Neuron (in vitro differentiated cells): ENCODE measurements around the gene HBQ1.
"Not testable (repeated sequence)": the region's sequence is repeated elsewhere in the genome, so short reads cannot be mapped to it uniquely, and the experiment has no call there.

Source experiments
- H2AFZ ChIP-seq: one replicate; pipeline ENCODE4 v1.6.1; 2013; ENCODE audit warnings: low read depth, mild to moderate bottlenecking, inconsistent platforms, low read length, moderate library complexity
- H3K27me3 ChIP-seq: one replicate; pipeline ENCODE4 v1.6.1; 2013; ENCODE audit warnings: low read length; ENCODE audit not compliant: insufficient read depth
- H3K36me3 ChIP-seq: one replicate; pipeline ENCODE4 v1.6.1; 2013; ENCODE audit warnings: low read length; ENCODE audit not compliant: insufficient read depth
- H3K4me1 ChIP-seq: one replicate; pipeline ENCODE4 v1.6.1; 2013; ENCODE audit warnings: low read length; ENCODE audit not compliant: insufficient read depth
- H3K4me3 ChIP-seq: 2 replicates; pipeline ENCODE4 v1.5.1; 2013; ENCODE audit warnings: mild to moderate bottlenecking, low read length, moderate library complexity
- H3K9me3 ChIP-seq: one replicate; pipeline ENCODE4 v1.6.1; 2013; ENCODE audit warnings: low read length

HBQ1 gene

GRCh38 chr16:173928-174769 is 6.1 kb upstream of the HBQ1 start:
- not testable (repeated sequence) for H3K9me3 ChIP-seq, H3K36me3 ChIP-seq, H3K4me1 ChIP-seq, H3K4me3 ChIP-seq, H2AFZ ChIP-seq
- H3K27me3 ChIP-seq, result peaks cover 55% of the 10 kb centered on the region

GRCh38 chr16:175011-175949 is 5.0 kb upstream of the HBQ1 start:
- H3K36me3 ChIP-seq, result no peaks in the 10 kb centered on the region
- H3K27me3 ChIP-seq, result peaks cover 48% of the 10 kb centered on the region
- no peak overlapping the region for H3K4me3 ChIP-seq
- H2AFZ ChIP-seq, result no peak overlapping the region
- H3K9me3 ChIP-seq, result no peaks in the 10 kb centered on the region
- H3K4me1 ChIP-seq, result peaks cover 3% of the 10 kb centered on the region

GRCh38 chr16:176006-176405 is 4.3 kb upstream of the HBQ1 start:
- not testable (repeated sequence) for H2AFZ ChIP-seq, H3K9me3 ChIP-seq, H3K4me3 ChIP-seq, H3K36me3 ChIP-seq, H3K4me1 ChIP-seq
- peaks cover 43% of the 10 kb centered on the region for H3K27me3 ChIP-seq

- H3K4me3 ChIP-seq, H2AFZ ChIP-seq, H3K36me3 ChIP-seq, H3K9me3 ChIP-seq, H3K4me1 ChIP-seq: not testable (repeated sequence)
- H3K27me3 ChIP-seq, result peaks cover 38% of the 10 kb centered on the region
Observed at GRCh38 chr16:176477-177382, 3.5 kb upstream of the HBQ1 start, which contains the start of gene HBA1. HBA1 (plus strand) TSS chr16:176680; CDS start chr16:176717, 37 bp downstream.

DNA sequence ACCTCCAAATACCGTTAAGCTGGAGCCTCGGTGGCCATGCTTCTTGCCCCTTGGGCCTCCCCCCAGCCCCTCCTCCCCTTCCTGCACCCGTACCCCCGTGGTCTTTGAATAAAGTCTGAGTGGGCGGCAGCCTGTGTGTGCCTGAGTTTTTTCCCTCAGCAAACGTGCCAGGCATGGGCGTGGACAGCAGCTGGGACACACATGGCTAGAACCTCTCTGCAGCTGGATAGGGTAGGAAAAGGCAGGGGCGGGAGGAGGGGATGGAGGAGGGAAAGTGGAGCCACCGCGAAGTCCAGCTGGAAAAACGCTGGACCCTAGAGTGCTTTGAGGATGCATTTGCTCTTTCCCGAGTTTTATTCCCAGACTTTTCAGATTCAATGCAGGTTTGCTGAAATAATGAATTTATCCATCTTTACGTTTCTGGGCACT is 2.9 kb upstream of the HBQ1 start:
- Histone ChIP-seq H2AFZ (no peak overlapping the region), H3K9me3 (no peaks in the 10 kb centered on the region), H3K27me3 (peaks cover 37% of the 10 kb centered on the region), H3K4me1 (peaks cover 8% of the 10 kb centered on the region), H3K4me3 (no peak overlapping the region), H3K36me3 (no peaks in the 10 kb centered on the region)

DNA sequence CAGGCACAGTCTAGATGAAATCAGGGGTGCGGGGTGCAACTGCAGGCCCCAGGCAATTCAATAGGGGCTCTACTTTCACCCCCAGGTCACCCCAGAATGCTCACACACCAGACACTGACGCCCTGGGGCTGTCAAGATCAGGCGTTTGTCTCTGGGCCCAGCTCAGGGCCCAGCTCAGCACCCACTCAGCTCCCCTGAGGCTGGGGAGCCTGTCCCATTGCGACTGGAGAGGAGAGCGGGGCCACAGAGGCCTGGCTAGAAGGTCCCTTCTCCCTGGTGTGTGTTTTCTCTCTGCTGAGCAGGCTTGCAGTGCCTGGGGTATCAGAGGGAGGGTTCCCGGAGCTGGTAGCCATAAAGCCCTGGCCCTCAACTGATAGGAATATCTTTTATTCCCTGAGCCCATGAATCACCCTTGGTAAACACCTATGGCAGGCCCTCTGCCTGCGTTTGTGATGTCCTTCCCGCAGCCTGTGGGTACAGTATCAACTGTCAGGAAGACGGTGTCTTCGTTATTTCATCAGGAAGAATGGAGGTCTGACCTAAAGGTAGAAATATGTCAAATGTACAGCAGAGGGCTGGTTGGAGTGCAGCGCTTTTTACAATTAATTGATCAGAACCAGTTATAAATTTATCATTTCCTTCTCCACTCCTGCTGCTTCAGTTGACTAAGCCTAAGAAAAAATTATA is 2.1 kb upstream of the HBQ1 start:
- Histone ChIP-seq H3K27me3 (peaks cover 36% of the 10 kb centered on the region), H2AFZ (no peak overlapping the region), H3K9me3 (no peaks in the 10 kb centered on the region), H3K4me3 (no peak overlapping the region), H3K36me3 (peaks cover 3% of the 10 kb centered on the region), H3K4me1 (peaks cover 8% of the 10 kb centered on the region)

GRCh38 chr16:178668-179015 is 1.6 kb upstream of the HBQ1 start:
- Histone ChIP-seq H3K27me3 (peaks cover 32% of the 10 kb centered on the region), H3K4me1 (peaks cover 8% of the 10 kb centered on the region), H2AFZ (no peak overlapping the region), H3K4me3 (no peak overlapping the region), H3K9me3 (no peaks in the 10 kb centered on the region), H3K36me3 (peaks cover 4% of the 10 kb centered on the region)

DNA sequence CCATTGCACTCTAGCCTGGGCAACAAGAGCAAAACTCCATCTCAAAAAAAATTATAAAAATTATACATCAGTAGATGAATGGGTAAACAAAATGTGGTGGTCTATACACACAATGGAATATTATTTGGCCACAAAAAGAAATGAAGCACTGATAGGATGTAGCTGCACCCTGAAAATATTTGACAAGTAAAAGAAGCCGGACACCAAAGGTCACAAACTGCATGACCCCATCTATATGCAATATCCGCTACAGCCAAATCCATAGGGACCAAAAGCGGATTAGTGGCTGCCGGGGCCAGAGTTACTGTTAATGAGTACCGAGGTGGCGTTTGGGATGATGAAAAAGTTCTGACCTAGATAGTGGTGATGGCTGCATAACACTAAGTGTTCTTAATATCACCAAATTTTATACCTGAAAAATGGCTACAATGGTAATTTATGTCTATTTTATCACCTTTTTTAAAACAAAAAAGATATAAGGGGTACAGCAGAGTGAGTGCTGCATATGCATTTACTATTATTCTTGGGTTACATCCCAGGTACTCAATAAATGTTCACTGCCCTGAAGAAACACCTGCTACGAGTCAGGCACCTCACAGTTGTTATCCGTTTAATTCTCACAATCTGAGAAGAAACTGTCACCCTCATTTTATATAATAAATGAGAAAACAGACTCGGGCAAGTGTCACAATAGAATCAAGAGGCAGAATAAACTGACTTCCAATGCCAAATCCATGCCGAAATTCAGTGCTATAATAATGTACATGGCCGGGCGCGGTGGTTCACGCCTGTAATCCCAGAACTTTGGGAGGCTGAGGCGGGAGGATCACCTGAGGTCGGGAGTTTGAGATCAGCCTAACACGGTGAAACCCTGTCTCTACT is 807 bp upstream of the HBQ1 start:
- Histone ChIP-seq H3K4me3 (no peak overlapping the region), H3K36me3 (peaks cover 6% of the 10 kb centered on the region), H3K27me3 (peaks cover 30% of the 10 kb centered on the region), H3K4me1 (peaks cover 8% of the 10 kb centered on the region), H2AFZ (no peak overlapping the region), H3K9me3 (no peaks in the 10 kb centered on the region)

DNA sequence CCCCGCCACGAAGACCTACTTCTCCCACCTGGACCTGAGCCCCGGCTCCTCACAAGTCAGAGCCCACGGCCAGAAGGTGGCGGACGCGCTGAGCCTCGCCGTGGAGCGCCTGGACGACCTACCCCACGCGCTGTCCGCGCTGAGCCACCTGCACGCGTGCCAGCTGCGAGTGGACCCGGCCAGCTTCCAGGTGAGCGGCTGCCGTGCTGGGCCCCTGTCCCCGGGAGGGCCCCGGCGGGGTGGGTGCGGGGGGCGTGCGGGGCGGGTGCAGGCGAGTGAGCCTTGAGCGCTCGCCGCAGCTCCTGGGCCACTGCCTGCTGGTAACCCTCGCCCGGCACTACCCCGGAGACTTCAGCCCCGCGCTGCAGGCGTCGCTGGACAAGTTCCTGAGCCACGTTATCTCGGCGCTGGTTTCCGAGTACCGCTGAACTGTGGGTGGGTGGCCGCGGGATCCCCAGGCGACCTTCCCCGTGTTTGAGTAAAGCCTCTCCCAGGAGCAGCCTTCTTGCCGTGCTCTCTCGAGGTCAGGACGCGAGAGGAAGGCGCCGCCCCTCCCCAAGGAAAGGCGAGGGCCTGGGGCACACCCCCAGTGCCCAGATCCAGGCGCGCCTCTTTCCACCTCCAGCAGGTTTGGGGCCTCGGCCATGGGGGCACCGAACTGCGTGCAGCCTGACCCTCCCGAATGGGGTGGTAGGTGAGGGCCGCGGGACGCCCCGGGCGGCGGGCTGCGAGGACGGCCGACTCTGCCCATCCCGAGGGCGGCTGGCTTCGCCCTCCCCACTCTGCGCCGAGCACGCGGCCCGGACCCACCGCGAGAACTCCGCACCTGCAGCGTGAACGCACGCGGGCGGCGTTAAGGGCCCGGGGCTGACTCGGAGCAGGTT is 664 bp downstream of the HBQ1 start:
- H2AFZ ChIP-seq, result no peak overlapping the region
- H3K4me3 ChIP-seq, result peak overlapping the region; percentile 29
- peaks cover 8% of the 10 kb centered on the region for H3K4me1 ChIP-seq
- H3K27me3 ChIP-seq, result peaks cover 17% of the 10 kb centered on the region
- H3K36me3 ChIP-seq, result peaks cover 15% of the 10 kb centered on the region
- H3K9me3 ChIP-seq, result no peaks in the 10 kb centered on the region

DNA sequence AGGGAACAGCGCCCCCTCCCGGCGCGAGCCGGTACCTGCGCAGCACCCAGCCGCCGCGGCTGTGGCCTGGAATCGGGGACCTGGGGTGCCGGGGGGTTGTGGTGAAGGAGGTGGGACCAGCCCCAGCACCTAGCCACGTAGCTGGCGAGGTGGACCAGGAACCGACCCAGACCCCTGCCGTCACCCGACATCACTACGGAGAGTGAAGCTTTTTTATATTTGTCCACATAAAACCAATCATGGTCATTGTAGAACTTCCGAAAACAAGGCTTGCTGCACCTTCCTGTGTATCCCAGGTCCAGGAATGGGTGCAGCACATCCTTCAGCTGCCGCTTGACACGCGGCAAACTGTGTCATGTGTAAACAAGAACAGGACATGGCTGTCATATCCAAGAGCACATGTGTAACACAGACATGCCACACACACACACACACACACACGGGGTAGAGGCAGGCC is 1.3 kb downstream of the HBQ1 start:
- H3K4me1 ChIP-seq, result peaks cover 8% of the 10 kb centered on the region
- H3K27me3 ChIP-seq, result peaks cover 17% of the 10 kb centered on the region
- no peak overlapping the region for H2AFZ ChIP-seq
- H3K4me3 ChIP-seq, result no peak overlapping the region
- peaks cover 15% of the 10 kb centered on the region for H3K36me3 ChIP-seq
- H3K9me3 ChIP-seq, result no peaks in the 10 kb centered on the region

GRCh38 chr16:183005-183404 is 2.7 kb downstream of the HBQ1 start:
- Histone ChIP-seq H3K36me3 (peaks cover 24% of the 10 kb centered on the region), H2AFZ (no peak overlapping the region), H3K4me3 (no peak overlapping the region), H3K4me1 (peaks cover 4% of the 10 kb centered on the region), H3K9me3 (no peaks in the 10 kb centered on the region), H3K27me3 (peaks cover 7% of the 10 kb centered on the region)
